ENCODE measurements around the gene ZNF470. TPM values are rescaled to one million over a fixed set of nuclear protein-coding genes. Genes with fewer than 3 reads are reported as not detected.
A peak's percentile ranks its signal among the peaks of the same experiment; 100 is the strongest.

Gene ZNF470
- total RNA-seq, 1 donor: 3.9 TPM

DNA sequence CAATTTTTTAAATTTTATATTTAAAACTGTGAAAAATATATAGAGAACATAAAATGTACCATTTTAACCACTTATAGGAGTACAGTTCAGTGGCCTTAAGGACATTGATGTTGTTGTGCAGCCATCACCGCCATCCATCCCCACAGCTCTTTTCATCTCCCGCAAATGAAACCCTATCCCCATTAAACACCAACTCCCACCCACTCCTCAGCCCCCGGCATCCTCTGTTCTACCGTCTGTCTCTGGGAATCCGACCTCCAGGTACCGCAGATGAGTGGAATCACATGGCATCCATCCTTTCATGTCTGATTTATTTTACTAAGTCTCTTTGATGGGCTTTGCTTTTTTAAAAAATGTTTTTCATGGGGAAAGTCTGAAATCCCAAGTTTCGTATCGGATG lies 51.9 kb downstream of the ZNF470 start:
- no peak for TF ChIP-seq CTCF (IDR thresholded peaks at IDR 0.05; ENCODE audit: insufficient read depth, low read depth, low read length)
- no peak overlapping the region for H3K4me3 ChIP-seq (ENCODE audit: low read depth, low read length)
- no peak for DNase-seq (ENCODE audit: low read depth)

DNA sequence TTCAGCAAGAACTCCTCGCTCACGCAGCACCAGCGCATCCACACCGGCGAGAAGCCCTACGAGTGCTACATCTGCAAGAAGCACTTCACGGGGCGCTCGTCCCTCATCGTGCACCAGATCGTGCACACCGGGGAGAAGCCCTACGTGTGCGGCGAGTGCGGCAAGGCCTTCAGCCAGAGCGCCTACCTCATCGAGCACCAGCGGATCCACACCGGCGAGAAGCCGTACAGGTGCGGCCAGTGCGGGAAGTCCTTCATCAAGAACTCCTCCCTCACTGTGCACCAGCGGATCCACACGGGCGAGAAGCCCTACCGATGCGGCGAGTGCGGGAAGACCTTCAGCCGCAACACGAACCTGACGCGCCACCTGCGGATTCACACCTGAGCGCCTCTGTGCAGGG lies 55.1 kb downstream of the ZNF470 start:
- TF ChIP-seq CTCF (IDR thresholded peaks at IDR 0.05; ENCODE audit: insufficient read depth, low read depth, low read length): no peak
- no peak for DNase-seq (ENCODE audit: low read depth)

GRCh38 chr19:56623006-56623405 lies 55.7 kb downstream of the ZNF470 start:
- no peak for DNase-seq (ENCODE audit: low read depth)
- no peak overlapping the region for H3K4me3 ChIP-seq (ENCODE audit: low read depth, low read length)
- no peak for TF ChIP-seq CTCF (IDR thresholded peaks at IDR 0.05; ENCODE audit: insufficient read depth, low read depth, low read length)

More for the DNA sequence above, 55.1 kb downstream of the ZNF470 start:
- H3K4me3 ChIP-seq (ENCODE audit: low read depth, low read length): no peak overlapping the region

DNA sequence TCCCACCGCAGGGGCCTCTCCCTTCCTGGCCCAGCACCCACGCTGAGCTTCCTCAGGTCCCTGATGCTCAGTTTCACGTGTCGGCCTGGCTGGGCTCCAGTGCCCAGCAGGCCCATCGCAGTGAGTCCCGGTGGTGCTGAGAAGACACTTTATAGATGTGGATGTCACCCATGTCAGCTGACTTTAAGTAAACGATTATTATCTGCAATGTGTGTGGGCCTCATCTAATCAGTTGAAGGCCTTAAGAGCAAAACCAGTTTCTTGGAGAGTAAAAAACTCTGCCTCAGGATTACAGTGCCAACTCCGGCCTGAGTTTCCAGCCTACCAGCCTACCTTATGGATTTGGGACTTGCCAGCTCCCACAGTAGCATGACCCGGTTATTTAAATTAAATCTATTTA lies 58.4 kb downstream of the ZNF470 start:
- TF ChIP-seq CTCF (IDR thresholded peaks at IDR 0.05; ENCODE audit: insufficient read depth, low read depth, low read length): no peak
- no peak for DNase-seq (ENCODE audit: low read depth)
- H3K4me3 ChIP-seq (ENCODE audit: low read depth, low read length): no peak overlapping the region

DNA sequence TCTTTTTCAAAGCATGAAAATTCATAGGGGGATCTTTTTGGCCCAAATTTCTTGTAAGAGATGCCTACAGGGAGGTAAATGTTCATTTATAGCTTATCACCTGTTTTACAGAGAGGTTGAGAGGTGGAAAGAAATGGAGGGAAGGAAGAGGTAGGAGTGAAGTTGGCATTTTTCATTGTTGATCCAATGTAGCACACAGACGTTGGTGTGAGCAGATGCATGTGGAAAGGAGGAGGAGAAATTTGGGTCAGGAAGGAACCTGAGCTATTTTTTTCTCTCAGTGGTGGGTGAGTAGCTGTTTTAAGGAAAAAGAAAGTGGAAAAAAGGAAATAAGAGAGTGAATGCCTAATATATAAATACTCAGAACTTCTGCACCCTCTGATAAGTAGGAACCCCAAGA lies 65.8 kb downstream of the ZNF470 start:
- no peak for DNase-seq (ENCODE audit: low read depth)
- TF ChIP-seq CTCF (IDR thresholded peaks at IDR 0.05; ENCODE audit: insufficient read depth, low read depth, low read length): no peak
- H3K4me3 ChIP-seq (ENCODE audit: low read depth, low read length): no peak overlapping the region

DNA sequence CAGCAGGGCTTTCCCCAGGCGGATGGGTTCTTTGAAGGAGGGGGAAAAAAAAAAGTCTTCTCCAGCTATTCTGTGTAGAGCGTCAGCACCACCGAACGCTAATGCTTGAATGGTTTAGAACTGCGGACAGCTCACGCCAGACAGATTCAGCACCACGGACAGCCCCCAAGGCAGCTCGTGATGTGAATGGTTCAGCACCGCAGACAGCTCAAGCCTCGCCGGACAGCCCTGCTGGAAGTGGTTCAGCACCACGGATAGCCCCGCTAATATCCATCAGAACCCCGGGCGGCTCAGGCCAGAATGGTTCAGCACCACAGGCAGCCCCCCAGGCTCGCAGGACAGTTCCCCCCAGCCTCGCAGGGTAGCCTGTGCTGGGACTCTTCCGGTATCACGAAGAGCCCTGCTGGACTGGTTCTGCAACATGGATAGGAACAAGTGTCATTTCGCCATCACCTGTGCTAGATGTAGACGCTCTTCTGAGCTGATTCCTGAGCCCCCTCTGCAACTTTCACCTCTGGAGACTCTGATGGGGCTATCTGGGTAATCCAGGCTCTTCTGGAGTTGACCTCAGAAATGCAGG lies 70.8 kb downstream of the ZNF470 start:
- peak; percentile 78 for DNase-seq (ENCODE audit: low read depth)
- no peak for TF ChIP-seq CTCF (IDR thresholded peaks at IDR 0.05; ENCODE audit: insufficient read depth, low read depth, low read length)
- no peak overlapping the region for H3K4me3 ChIP-seq (ENCODE audit: low read depth, low read length)

Other genes starting within 250 kb of the ZNF470 start
- gene ZNF582, start 173.9 kb upstream of the ZNF470 start, total RNA-seq: 2.3 and 2.6 TPM in 2 replicates
- gene ZNF583, start 163.1 kb upstream of the ZNF470 start, total RNA-seq: 7.1 and 9.1 TPM in 2 replicates
- 0.97 and 2.6 TPM in 2 replicates for gene ZNF667, start 90.1 kb upstream of the ZNF470 start, total RNA-seq
- 1.9 and 3.9 TPM in 2 replicates for gene ZNF471, start 59.6 kb upstream of the ZNF470 start, total RNA-seq
- 6.1 and 12.1 TPM in 2 replicates for gene ZFP28, start 28.5 kb upstream of the ZNF470 start, total RNA-seq
- 8.2 and 8.4 TPM in 2 replicates for gene ZNF71, start 27.8 kb downstream of the ZNF470 start, total RNA-seq
- gene SMIM17, start 75.7 kb downstream of the ZNF470 start, total RNA-seq: 0.43 TPM in 1 of 2 replicates, not detected in the other
- gene ZNF835, start 104.3 kb downstream of the ZNF470 start, total RNA-seq: 0.32 TPM in 1 of 2 replicates, not detected in the other